ENCODE measurements around the gene DNAH17. TPM values are rescaled to one million over a fixed set of nuclear protein-coding genes. Genes with fewer than 3 reads are reported as not detected.
"Not testable (repeated sequence)": the region's sequence is repeated elsewhere in the genome, so short reads cannot be mapped to it uniquely, and the experiment has no call there.

The DNAH17 gene
- total RNA-seq, 2 experiments from 2014 or later, result 0.19 to 0.42 TPM

DNA sequence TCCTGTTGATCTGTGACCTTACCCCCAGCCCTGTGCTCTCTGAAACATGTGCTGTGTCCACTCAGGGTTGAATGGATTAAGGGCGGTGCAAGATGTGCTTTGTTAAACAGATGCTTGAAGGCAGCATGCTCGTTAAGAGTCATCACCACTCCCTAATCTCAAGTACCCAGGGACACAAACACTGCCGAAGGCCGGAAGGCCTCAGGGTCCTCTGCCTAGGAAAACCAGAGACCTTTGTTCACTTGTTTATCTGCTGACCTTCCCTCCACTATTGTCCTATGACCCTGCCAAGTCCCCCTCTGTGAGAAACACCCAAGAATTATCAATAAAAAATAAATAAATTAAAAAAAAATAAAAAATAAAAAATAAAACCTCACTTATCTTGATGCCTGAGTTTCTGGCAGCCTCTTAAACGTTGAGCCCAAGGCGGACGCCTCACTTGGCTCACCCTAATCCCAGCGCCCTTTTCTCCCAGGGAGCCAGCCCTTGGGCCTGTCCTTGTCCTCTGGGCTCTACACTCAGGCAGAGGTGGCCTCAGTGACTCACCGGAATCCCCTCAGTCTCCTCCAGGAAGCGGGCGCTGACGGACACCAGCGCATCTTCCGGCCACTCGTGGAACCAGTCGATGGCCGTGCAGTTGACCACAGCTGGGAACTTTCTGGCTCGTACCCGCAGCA lies 110.9 kb downstream of the DNAH17 start:
- H3K9me3 Mint-ChIP-seq; H3K36me3 Mint-ChIP-seq (ENCODE audit: low read depth); H3K27ac Mint-ChIP-seq; intact Hi-C loops (cut with micrococcal nuclease); CTCF ChIA-PET; H3K27me3 Mint-ChIP-seq (ENCODE audit: low read depth); H3K4me1 Mint-ChIP-seq (ENCODE audit: low read depth); H3K4me3 Mint-ChIP-seq; DNase-seq: not testable (repeated sequence)

DNA sequence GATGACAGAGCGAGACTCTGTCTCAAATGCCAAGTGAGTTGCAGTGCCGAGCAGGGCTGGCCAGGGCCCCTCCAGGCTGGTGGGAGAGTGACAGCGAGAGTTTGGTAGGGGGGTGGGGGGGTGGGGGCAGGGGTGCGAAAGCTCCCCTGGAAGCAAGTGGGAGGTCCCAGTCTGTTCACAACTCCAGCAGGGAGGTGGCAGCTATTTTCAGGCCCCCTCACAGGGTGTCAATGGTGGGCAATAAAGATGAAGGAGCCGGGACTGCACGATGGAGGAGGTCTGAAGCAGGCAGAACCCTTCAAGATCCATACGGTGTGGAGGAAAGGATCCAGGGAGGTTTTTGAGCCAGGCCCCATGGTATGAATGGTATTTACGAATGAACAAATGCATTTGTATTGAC lies 115.0 kb downstream of the DNAH17 start:
- no peaks in the 10 kb centered on the region for H3K9me3 Mint-ChIP-seq
- no peaks in the 10 kb centered on the region for H3K4me1 Mint-ChIP-seq (ENCODE audit: low read depth)
- CTCF ChIA-PET, result no interaction called here
- no peak for DNase-seq
- no peak overlapping the region for H3K27ac Mint-ChIP-seq
- no peaks in the 10 kb centered on the region for H3K27me3 Mint-ChIP-seq (ENCODE audit: low read depth)
- no peaks in the 10 kb centered on the region for H3K36me3 Mint-ChIP-seq (ENCODE audit: low read depth)
- no peak overlapping the region for H3K4me3 Mint-ChIP-seq
- intact Hi-C loops (cut with micrococcal nuclease), result no loop called here

DNA sequence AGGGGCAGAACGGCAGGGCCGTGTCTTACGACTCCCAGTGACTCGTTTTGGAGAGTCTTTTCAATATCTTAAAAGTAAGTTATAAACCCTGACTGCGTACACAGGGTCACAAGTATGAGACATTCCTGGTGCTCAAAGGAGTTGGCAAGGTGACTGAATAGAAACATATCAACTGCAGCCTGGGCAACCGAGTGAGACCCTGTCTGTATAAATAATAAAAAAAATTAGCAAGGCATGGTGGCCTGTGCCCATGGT lies 115.5 kb downstream of the DNAH17 start:
- no peak for DNase-seq
- Mint-ChIP-seq H3K9me3 (no peaks in the 10 kb centered on the region), H3K27me3 (ENCODE audit: low read depth) (no peaks in the 10 kb centered on the region), H3K4me3 (no peak overlapping the region), H3K36me3 (ENCODE audit: low read depth) (no peaks in the 10 kb centered on the region), H3K4me1 (ENCODE audit: low read depth) (no peaks in the 10 kb centered on the region), H3K27ac (no peak overlapping the region)
- CTCF ChIA-PET, result no interaction called here
- intact Hi-C loops (cut with micrococcal nuclease), result no loop called here

DNA sequence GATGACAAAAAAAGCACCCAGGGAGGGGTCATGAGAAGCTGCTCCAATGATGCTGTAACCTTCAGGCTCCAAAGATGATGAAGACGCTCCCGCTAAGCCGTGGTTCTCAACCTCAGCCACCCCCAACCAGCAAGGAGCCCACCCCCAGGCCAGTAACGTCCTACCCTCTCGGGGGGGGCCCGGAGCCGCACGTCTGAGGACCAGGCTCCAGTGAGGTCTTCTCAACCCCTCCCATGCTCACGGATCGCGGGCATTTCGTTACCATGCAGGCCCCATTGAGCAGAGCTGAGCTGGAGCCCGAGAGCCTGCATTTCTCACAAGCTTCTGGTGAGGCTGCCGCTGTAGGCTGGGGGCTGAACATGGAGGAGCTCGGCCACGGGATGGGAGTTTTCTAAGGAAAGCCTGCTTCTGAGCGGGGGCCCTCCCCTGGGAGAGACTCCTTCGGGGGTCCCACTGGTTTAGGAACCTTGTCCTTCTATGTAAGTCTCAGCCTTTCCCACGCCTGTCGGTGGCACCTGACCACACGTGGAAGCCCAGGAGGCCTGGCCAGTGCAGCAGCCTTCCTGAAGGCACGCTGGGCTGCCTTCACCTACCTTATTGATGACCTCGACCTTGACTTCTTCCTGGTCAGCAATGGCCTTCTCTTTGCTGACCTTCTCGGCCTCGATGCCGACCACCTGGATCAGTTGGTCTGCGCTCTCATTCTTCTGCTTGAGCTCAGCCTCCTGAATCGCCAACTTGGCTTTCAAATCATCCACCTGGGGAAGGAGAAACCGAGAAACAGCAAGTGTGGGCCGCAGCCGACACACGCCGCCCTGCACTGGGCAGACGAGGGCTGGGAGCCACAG lies 116.0 kb downstream of the DNAH17 start:
- Mint-ChIP-seq H3K9me3 (no peaks in the 10 kb centered on the region), H3K36me3 (ENCODE audit: low read depth) (no peaks in the 10 kb centered on the region), H3K27me3 (ENCODE audit: low read depth) (no peaks in the 10 kb centered on the region), H3K4me1 (ENCODE audit: low read depth) (no peaks in the 10 kb centered on the region), H3K4me3 (no peak overlapping the region), H3K27ac (no peak overlapping the region)
- DNase-seq, result no peak
- intact Hi-C loops (cut with micrococcal nuclease), result no loop called here
- CTCF ChIA-PET, result no interaction called here

DNA sequence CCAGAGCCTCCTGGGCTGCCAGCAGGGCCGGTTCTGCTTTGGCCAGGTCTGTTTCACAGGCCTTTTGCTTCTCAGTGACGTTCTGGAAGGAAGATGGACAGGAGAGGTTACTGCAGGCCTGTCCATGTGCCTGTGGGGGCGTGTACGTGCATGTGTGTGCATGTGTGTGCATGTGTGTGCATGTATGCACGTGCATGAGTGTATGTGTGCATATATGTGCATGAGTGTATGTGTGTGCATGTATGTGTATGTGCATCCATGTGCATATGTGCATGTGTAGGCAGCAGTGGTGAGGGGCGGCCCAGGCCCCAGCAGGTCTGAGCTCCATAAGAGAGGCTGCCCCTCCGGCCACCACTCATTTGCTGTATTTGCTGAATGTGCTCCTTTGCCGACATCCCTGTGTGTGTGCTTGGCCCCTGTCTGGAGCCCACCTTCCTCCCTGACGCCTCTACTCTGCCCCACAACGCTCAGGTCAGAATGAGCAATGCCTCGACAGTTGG lies 117.0 kb downstream of the DNAH17 start:
- Mint-ChIP-seq H3K27me3 (ENCODE audit: low read depth) (no peaks in the 10 kb centered on the region), H3K9me3 (no peaks in the 10 kb centered on the region), H3K36me3 (ENCODE audit: low read depth) (no peaks in the 10 kb centered on the region), H3K27ac (no peak overlapping the region), H3K4me1 (ENCODE audit: low read depth) (no peaks in the 10 kb centered on the region), H3K4me3 (no peak overlapping the region)
- CTCF ChIA-PET, result no interaction called here
- no peak for DNase-seq
- intact Hi-C loops (cut with micrococcal nuclease), result no loop called here

DNA sequence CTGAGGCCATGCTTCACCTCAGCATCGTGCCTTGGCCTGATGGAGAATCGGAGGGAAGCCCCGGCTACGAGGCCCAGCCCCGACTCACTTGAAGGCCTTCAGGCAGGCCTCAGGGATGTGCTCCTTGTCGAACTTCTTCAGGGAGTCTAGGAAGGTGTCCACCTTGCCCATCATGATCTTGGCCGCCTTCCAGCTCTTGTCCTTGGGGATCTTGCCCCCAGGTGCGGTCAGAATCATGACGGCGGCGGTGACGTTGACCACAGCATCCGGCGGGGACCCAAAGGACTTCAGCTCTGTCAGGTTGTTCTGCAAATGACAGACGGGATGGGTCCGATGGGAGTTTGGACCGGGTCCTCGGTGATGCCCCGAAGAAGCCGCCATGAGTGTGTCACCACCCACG lies 117.5 kb downstream of the DNAH17 start:
- Mint-ChIP-seq H3K4me1 (ENCODE audit: low read depth) (no peaks in the 10 kb centered on the region), H3K27ac (no peak overlapping the region), H3K9me3 (no peaks in the 10 kb centered on the region), H3K36me3 (ENCODE audit: low read depth) (no peaks in the 10 kb centered on the region), H3K4me3 (no peak overlapping the region), H3K27me3 (ENCODE audit: low read depth) (no peaks in the 10 kb centered on the region)
- DNase-seq, result no peak
- intact Hi-C loops (cut with micrococcal nuclease), result no loop called here
- CTCF ChIA-PET, result no interaction called here

DNA sequence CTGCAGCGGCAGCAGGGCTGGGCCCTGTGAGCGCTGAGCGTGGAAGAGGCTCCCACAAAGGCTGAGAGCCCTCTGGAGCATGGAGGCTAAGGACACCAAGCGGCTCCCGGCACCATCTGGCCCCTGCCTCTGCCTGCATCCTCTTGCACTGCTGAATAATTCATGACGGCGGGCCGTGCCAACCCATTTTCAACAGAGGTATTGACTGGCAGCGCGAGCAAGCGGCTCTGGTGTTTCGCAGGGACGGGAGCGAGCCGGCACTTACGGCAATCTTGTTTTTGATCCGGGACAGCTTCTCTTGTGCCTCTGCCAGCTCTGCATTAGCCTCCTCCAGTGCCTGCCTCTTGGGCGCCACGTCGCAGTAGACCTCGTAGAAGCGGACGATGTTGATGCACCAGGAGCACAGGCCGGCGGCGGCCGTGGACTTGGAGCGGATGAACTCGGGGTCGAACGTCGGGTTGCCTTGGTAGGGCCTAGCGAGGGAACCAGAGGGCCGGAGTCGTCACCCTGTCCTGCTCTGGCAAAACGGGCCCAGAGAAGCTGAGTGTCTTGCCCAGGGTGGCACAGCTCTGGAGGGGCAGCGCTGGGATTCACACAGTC lies 118.4 kb downstream of the DNAH17 start:
- no peaks in the 10 kb centered on the region for H3K4me1 Mint-ChIP-seq (ENCODE audit: low read depth)
- no peak for DNase-seq
- H3K27ac Mint-ChIP-seq, result no peak overlapping the region
- intact Hi-C loops (cut with micrococcal nuclease), result no loop called here
- CTCF ChIA-PET, result interaction anchor here (1.8 kb wide), 1 partner anchor 14 kb away, joined by 5 read pairs; no protein-coding TSS in a partner anchor
- no peaks in the 10 kb centered on the region for H3K9me3 Mint-ChIP-seq
- no peaks in the 10 kb centered on the region for H3K36me3 Mint-ChIP-seq (ENCODE audit: low read depth)
- no peaks in the 10 kb centered on the region for H3K27me3 Mint-ChIP-seq (ENCODE audit: low read depth)
- no peak overlapping the region for H3K4me3 Mint-ChIP-seq

DNA sequence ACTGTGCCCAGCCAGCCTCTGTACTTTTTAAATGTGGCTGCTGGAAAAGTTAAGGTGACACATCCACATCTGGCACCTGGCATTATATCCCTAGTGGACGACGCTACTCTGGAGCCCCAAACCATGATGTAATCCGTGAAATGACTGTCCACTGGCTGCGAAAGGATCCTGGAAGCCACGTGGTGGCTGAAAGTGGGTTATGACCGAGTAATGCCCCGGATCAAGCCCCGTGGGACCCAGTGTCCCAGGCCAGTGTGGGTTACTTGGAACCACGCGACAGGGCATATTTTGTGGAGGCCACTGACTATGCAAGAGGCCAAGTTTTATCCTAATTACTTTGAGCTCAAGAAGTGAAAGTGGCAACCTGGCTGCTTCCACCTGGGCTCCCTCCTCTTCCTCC lies 119.1 kb downstream of the DNAH17 start:
- CTCF ChIA-PET, result interaction anchor here (1.8 kb wide), 1 partner anchor 13 kb away, joined by 5 read pairs; no protein-coding TSS in a partner anchor
- intact Hi-C loops (cut with micrococcal nuclease), result no loop called here

DNA sequence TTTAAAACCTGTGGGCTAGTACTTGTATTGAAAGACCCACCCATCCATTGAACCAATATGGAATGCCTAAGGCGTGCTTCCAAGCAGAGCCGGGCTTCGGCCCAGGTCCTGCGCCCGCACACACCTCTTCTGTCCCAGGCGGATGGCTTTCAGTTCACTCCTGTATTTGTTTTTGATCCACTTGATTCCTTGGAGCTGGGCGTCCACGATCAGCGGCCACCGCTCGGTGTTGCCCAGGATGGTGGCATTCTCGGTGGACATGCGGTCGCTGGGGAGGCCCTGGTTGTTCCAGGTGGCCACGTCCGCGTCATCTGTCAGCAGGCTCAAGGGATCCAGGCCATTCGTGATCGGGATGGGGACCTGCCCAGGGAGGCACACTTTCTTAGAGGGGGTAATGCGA lies 122.8 kb downstream of the DNAH17 start:
- DNase-seq, result no peak
- Mint-ChIP-seq H3K4me1 (ENCODE audit: low read depth) (no peaks in the 10 kb centered on the region), H3K9me3 (no peaks in the 10 kb centered on the region), H3K27ac (no peak overlapping the region), H3K4me3 (no peak overlapping the region), H3K36me3 (ENCODE audit: low read depth) (no peaks in the 10 kb centered on the region), H3K27me3 (ENCODE audit: low read depth) (no peaks in the 10 kb centered on the region)
- intact Hi-C loops (cut with micrococcal nuclease), result no loop called here
- CTCF ChIA-PET, result interaction anchor here (0.7 kb wide), 1 partner anchor 166 kb away, joined by 3 read pairs; no protein-coding TSS in a partner anchor

More for the DNA sequence above, 119.1 kb downstream of the DNAH17 start:
- no peak for DNase-seq
- Mint-ChIP-seq H3K4me3 (no peak overlapping the region), H3K9me3 (no peaks in the 10 kb centered on the region), H3K27me3 (ENCODE audit: low read depth) (no peaks in the 10 kb centered on the region), H3K27ac (no peak overlapping the region), H3K36me3 (ENCODE audit: low read depth) (no peaks in the 10 kb centered on the region), H3K4me1 (ENCODE audit: low read depth) (no peaks in the 10 kb centered on the region)

DNA sequence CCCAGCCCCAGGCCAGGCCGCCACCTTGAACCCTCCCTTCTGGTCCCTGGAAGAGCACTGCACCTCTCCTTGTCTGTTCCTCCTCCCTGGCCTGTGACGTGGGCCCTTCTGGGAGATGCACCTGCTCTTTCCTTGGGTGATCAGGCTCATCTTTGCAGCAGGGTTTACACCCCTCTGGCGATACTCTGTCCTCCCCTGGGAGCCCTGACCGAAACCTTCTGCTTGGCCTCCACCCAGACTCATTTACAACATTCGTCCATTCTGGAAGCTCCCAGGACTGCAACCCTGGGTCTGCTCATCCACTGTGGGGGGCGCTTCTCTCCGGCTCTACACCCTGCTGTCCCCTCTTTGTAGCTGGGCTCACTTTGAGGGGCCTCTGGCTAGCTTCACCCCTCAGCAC lies 125.4 kb downstream of the DNAH17 start:
- CTCF ChIA-PET, result interaction anchor here (0.7 kb wide), 1 partner anchor 257 kb away, joined by 3 read pairs; no protein-coding TSS in a partner anchor
- H3K27me3 Mint-ChIP-seq (ENCODE audit: low read depth), result no peaks in the 10 kb centered on the region
- H3K27ac Mint-ChIP-seq, result no peak overlapping the region
- no peaks in the 10 kb centered on the region for H3K36me3 Mint-ChIP-seq (ENCODE audit: low read depth)
- no peak overlapping the region for H3K4me3 Mint-ChIP-seq
- no peaks in the 10 kb centered on the region for H3K4me1 Mint-ChIP-seq (ENCODE audit: low read depth)
- H3K9me3 Mint-ChIP-seq, result no peaks in the 10 kb centered on the region
- intact Hi-C loops (cut with micrococcal nuclease), result no loop called here
- DNase-seq, result no peak

DNA sequence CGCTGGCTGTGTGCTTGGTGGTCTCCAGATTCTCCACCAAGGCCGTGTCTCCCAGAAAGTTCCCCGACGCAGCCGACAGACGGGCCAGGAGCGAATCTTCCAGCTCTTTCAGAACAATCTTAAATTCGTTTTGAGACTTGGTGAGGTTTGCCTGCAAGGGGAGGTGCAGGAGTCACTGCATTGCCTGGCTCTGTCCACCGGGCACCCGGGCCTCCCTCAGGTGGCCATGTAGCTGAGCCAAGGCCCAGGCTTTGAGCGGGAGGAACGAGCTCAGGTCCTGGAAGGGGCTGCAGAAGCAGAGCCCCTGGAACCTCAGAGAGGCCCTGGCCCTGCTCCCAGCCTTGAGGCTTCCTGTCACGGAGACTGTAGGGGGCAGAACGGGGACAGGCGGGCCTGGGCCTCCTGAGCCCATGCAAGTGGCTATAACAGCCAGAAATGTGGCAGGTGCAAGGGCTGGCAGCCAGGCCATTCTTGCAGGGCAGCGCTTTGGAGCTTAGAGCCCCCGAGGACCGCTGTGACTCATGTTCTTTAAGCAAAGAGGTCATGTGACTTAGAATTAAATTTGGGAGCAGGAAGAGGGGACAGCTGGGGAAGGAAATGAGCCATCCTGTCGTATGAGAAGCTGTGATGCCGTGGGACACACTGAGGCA lies 126.4 kb downstream of the DNAH17 start:
- no peaks in the 10 kb centered on the region for H3K27me3 Mint-ChIP-seq (ENCODE audit: low read depth)
- H3K9me3 Mint-ChIP-seq, result no peaks in the 10 kb centered on the region
- CTCF ChIA-PET, result no interaction called here
- intact Hi-C loops (cut with micrococcal nuclease), result no loop called here
- H3K27ac Mint-ChIP-seq, result no peak overlapping the region
- H3K4me1 Mint-ChIP-seq (ENCODE audit: low read depth), result no peaks in the 10 kb centered on the region
- H3K4me3 Mint-ChIP-seq, result no peak overlapping the region
- no peak for DNase-seq
- H3K36me3 Mint-ChIP-seq (ENCODE audit: low read depth), result no peaks in the 10 kb centered on the region

DNA sequence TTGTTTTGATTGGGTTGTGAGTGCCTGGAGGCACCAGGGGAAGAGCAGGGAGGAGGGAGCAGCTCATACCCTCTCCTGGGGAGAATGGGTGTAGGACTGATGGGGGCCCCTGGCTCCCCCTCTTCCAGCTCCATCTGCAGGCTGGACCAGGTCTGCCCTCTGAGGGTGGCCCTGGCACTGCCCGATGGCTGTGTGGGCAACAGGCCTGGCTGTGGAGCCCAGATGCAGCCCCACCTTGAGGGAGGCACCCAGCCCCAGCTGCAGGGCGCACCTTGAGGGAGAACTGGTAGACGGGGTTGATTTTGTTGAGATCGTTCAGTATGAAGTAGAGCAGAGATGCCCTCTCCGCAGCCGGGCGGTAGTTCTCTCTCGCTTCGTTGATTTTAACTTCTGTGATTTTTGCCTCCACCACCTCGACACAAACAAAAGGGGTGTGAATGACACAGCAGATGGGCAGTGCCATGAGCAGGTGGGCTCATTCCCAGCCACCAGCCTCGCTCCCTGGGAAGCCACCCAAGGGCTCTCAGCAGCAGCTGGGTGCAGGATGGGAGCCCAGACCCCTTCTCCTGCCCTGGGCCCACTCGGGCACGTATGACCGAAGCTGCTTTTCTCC lies 127.1 kb downstream of the DNAH17 start:
- Mint-ChIP-seq H3K4me3 (no peak overlapping the region), H3K9me3 (no peaks in the 10 kb centered on the region), H3K27me3 (ENCODE audit: low read depth) (no peaks in the 10 kb centered on the region), H3K36me3 (ENCODE audit: low read depth) (no peaks in the 10 kb centered on the region), H3K27ac (no peak overlapping the region), H3K4me1 (ENCODE audit: low read depth) (no peaks in the 10 kb centered on the region)
- CTCF ChIA-PET, result no interaction called here
- intact Hi-C loops (cut with micrococcal nuclease), result no loop called here
- DNase-seq, result no peak
